IMR-90 (cell line): Measurements from ENCODE around the gene UGT1A7.

Experiments used
- BHLHE40 ChIP-seq: fragments of 150-350 bp; IDR thresholded peaks from 2 replicates; pipeline ENCODE4 v1.6.1; 2016; ENCODE audit warnings: mild to moderate bottlenecking, low read depth, low read length
- POLR2A ChIP-seq: IDR thresholded peaks from 2 replicates; pipeline ENCODE4 v1.6.1; 2012; ENCODE audit warnings: mild to moderate bottlenecking, low read depth, low read length
- RAD21 ChIP-seq: IDR thresholded peaks from 2 replicates; pipeline ENCODE4 v1.6.1; 2012; ENCODE audit warnings: low read length, improper control_type of control experiment
- RFX5 ChIP-seq: IDR thresholded peaks from 2 replicates; pipeline ENCODE4 v1.8.0; 2012; ENCODE audit warnings: low read depth, mild to moderate bottlenecking, low read length, moderate library complexity
- USF2 ChIP-seq: fragments of 150-350 bp; IDR thresholded peaks from 2 replicates; pipeline ENCODE4 v1.6.1; 2017; ENCODE audit warnings: mild to moderate bottlenecking, antibody characterized with exemption, low read length, low read depth
- TF ChIP-seq, protein P1 (sequence below): conservative IDR thresholded peaks from 2 replicates; pipeline ENCODE4 v1.5.1; 2012; ENCODE audit warnings: mild to moderate bottlenecking, low read depth, low read length, improper control_type of control experiment

DNA sequence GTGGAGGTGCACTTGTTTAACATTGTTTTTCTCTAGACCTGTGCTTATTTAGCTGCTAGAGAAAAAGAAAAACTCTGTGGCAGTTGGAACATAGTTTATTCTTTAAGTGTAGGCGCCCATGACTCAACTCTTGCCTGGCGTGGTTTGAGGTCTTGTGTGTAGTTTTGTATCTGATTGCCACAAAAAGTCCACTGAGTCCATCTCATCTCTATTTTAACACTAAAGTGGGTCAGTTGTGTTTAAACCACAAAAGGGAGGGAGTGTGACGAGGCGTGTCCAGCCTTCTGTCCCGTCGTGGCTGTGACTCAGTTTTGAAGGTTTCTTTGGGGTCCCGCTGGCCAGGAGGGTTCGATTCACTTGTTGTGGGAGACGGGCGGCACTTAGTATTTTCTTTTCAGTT, 25.3 kb upstream of the UGT1A7 start:
- TF ChIP-seq USF2 (no peak), POLR2A (no peak), RFX5 (no peak), RAD21 (no peak), BHLHE40 (no peak)
- TF ChIP-seq, protein P1, sequence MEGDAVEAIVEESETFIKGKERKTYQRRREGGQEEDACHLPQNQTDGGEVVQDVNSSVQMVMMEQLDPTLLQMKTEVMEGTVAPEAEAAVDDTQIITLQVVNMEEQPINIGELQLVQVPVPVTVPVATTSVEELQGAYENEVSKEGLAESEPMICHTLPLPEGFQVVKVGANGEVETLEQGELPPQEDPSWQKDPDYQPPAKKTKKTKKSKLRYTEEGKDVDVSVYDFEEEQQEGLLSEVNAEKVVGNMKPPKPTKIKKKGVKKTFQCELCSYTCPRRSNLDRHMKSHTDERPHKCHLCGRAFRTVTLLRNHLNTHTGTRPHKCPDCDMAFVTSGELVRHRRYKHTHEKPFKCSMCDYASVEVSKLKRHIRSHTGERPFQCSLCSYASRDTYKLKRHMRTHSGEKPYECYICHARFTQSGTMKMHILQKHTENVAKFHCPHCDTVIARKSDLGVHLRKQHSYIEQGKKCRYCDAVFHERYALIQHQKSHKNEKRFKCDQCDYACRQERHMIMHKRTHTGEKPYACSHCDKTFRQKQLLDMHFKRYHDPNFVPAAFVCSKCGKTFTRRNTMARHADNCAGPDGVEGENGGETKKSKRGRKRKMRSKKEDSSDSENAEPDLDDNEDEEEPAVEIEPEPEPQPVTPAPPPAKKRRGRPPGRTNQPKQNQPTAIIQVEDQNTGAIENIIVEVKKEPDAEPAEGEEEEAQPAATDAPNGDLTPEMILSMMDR = no peak
